Measurements from ENCODE around the gene LRRC8C. TPM values are rescaled to one million over a fixed set of nuclear protein-coding genes. Genes with fewer than 3 reads are reported as not detected.
A peak's percentile ranks its signal among the peaks of the same experiment; 100 is the strongest.

Gene LRRC8C
- total RNA-seq, 4 donors from 2014 or later = 4.4 to 11.0 (median 8.2) TPM

GRCh38 chr1:89603651-89604413, 29.1 kb upstream of the LRRC8C start:
- H3K27me3 ChIP-seq = no peaks in the 10 kb centered on the region
- no peaks in the 10 kb centered on the region for H3K9me3 ChIP-seq
- no peak overlapping the region for H3K27ac ChIP-seq
- H3K36me3 ChIP-seq = no peaks in the 10 kb centered on the region
- TF ChIP-seq POLR2A (IDR thresholded peaks at IDR 0.05) = no peak
- no peak for TF ChIP-seq CTCF (IDR thresholded peaks at IDR 0.05)
- no peaks in the 10 kb centered on the region for H3K4me1 ChIP-seq
- WGBS, 2 donors = 55 to 72% methylated on average over 4 of the region's 4 CpGs
- intact Hi-C loops (cut with DNase I) = no loop called here
- no peak for DNase-seq
- H3K4me3 ChIP-seq (replicated peaks in 1 of 3) = no peak overlapping the region

- no peaks in the 10 kb centered on the region for H3K27me3 ChIP-seq
- H3K9me3 ChIP-seq = no peaks in the 10 kb centered on the region
- no peaks in the 10 kb centered on the region for H3K36me3 ChIP-seq
- WGBS, 2 donors = 86 to 98% methylated on average over 3 of the region's 3 CpGs
- TF ChIP-seq CTCF (IDR thresholded peaks at IDR 0.05) (no peak), POLR2A (IDR thresholded peaks at IDR 0.05) (no peak)
- H3K4me1 ChIP-seq = no peaks in the 10 kb centered on the region
- H3K4me3 ChIP-seq (replicated peaks in 1 of 3) = no peak overlapping the region
- no peak for DNase-seq
- no peak overlapping the region for H3K27ac ChIP-seq
- intact Hi-C loops (cut with DNase I) = no loop called here
Observed at GRCh38 chr1:89604414-89604735, 28.5 kb upstream of the LRRC8C start.

- intact Hi-C loops (cut with DNase I) = no loop called here
- DNase-seq = no peak
- no peak for TF ChIP-seq POLR2A (IDR thresholded peaks at IDR 0.05)
- no peak for TF ChIP-seq CTCF (IDR thresholded peaks at IDR 0.05)
- Histone ChIP-seq H3K4me1 (no peaks in the 10 kb centered on the region), H3K36me3 (no peaks in the 10 kb centered on the region), H3K4me3 (replicated peaks in 1 of 3) (no peak overlapping the region), H3K9me3 (no peaks in the 10 kb centered on the region), H3K27ac (no peak overlapping the region), H3K27me3 (no peaks in the 10 kb centered on the region)
- 83 to 89% methylated on average over 2 of the region's 2 CpGs for WGBS, 2 donors
Observed at GRCh38 chr1:89605692-89606091, 27.2 kb upstream of the LRRC8C start.

GRCh38 chr1:89606227-89606980, 26.5 kb upstream of the LRRC8C start:
- H3K27ac ChIP-seq = no peak overlapping the region
- TF ChIP-seq POLR2A (IDR thresholded peaks at IDR 0.05) = no peak
- no peak for TF ChIP-seq CTCF (IDR thresholded peaks at IDR 0.05)
- no peak overlapping the region for H3K4me3 ChIP-seq (replicated peaks in 1 of 3)
- intact Hi-C loops (cut with DNase I) = no loop called here
- H3K27me3 ChIP-seq = no peaks in the 10 kb centered on the region
- WGBS, 2 donors = 91 to 93% methylated on average over 3 of the region's 3 CpGs
- no peaks in the 10 kb centered on the region for H3K4me1 ChIP-seq
- DNase-seq = no peak
- no peaks in the 10 kb centered on the region for H3K36me3 ChIP-seq
- no peaks in the 10 kb centered on the region for H3K9me3 ChIP-seq

GRCh38 chr1:89607156-89607555, 25.8 kb upstream of the LRRC8C start:
- Histone ChIP-seq H3K27ac (peak overlapping the region in 1 of 3 donors; percentile 27), H3K4me1 (no peaks in the 10 kb centered on the region), H3K27me3 (no peaks in the 10 kb centered on the region), H3K9me3 (no peaks in the 10 kb centered on the region), H3K4me3 (replicated peaks in 1 of 3) (no peak overlapping the region), H3K36me3 (no peaks in the 10 kb centered on the region)
- 80 to 87% methylated on average over 2 of the region's 2 CpGs for WGBS, 2 donors
- no peak for DNase-seq
- no peak for TF ChIP-seq POLR2A (IDR thresholded peaks at IDR 0.05)
- no peak for TF ChIP-seq CTCF (IDR thresholded peaks at IDR 0.05)
- intact Hi-C loops (cut with DNase I) = no loop called here

All from thyroid gland (tissue), 4 donors.